Jurkat, Clone E6-1 (cell line): ENCODE measurements around the gene KCND3.

Experiments used
- DNase-seq: peaks from one replicate; pipeline ENCODE4 v3.0.0-alpha.2; 2011; ENCODE audit warnings: low read depth, low spot score
- H3K4me3 ChIP-seq: 2 replicates; pipeline ENCODE4 v1.5.1; 2011; ENCODE audit warnings: mild to moderate bottlenecking, low read length, control low read depth, moderate library complexity

Gene KCND3

DNA sequence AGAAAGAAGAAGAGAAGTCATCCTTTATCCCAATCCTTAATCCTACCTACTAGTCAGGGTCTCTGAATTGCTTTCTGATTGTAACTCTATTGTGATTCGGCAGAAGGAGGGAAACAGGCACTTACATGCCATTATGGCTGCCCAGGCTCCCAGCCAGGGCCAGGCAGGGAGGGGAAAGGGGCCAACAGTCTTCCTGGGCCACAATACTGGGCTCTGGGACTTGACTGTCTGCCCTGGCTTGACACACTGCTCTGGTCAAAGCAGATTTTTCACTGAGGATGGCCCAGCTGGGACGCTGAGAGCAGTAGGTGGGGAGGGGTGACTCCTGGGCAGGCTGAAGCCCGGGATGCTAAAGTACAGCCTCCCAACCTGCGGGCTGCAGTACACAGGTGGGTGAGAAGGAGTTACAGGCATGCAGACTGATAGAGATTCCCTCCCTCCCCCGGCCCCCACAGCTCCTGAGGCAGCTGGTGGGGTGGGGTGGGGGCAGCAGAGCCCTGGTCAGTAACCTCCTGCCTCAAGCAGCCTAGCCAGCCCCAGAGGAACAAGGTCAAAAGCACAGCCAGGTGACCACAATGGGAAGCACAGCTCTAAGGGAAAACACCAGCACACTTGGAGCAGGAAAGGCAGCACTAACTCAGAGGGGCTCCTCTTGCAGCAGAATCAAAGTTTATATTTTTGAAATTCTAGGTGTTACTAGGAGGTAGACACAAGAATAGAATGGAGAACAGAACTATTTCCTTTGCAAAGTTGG, 25.3 kb downstream of the KCND3 start:
- DNase-seq, result no peak

DNA sequence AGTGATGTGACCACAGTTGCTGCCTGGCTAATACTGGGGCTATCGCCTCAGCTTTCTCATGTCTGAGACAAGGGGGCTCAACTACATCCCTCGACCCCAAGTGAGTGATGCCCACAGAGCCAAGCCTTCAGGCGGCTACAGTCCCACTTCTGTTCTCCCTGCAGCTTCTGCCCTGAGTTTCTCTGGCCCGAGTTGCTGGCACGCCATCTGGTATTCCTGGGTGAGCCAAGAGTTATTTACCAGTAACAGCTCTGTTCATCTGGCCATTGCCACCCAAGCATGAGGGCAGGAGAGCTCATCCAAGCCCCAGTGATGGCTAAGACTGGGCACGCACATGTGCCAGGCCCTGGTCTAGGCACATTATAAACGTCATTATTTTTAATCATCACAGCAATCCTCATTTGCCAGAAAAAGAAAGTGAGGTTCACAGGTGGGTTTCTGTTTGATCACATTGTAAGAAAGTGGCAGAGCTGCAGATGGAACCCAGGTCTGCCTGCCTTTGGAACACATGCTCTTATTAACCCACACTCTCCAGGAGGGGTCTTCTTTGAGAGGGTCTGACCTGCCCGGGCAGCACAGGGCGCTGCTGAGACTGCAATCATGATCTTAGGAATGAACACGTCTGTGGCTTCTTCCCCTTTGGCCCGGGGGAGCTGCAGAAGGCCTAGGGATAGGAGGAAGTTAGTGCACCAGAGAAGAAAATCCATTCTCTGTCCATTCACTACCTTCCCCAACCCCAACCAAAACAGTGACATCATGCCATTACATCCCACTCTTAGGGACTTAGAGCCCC, 27.5 kb downstream of the KCND3 start:
- H3K4me3 ChIP-seq, result no peak overlapping the region
- no peak for DNase-seq

More for the DNA sequence above, 25.3 kb downstream of the KCND3 start:
- no peak overlapping the region for H3K4me3 ChIP-seq

DNA sequence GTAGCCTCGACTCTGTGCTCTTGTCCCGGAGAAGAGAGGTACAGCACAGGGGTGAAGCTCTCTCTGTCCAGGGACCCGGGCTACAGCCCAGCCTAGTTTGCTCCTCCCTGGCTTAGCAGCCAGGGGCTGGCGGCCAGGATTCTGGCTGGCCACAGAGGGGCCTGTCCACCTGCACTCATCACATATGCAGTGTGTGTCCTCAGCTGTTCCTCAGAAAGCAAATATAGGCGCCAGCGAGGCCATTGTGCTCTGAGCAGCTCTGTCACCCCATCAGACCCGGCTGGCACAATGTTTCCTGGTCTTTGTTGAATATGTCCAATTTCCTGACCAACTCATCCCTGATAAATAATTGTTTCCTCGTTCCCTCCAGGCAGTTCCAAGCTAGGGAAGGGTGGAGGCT, 28.5 kb downstream of the KCND3 start:
- no peak for DNase-seq

DNA sequence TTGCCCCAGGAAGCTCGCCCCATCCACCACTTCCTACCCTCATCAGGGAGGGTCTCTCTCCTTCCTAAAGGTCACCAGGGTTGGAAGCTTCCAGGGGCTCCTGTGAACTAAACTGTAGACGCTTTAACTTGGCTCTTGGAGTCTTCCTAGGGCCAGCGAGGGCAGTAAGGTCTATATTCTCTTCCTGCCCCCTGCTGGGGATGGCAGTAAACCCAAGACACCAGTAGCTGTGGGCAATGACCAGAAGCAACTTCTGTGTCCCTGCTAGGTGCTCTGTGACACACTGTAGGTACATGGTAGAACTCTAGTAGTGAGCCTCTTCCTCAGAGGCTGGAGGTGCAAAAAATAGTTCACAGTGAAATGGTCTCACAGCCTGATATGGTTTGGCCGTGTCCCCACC, 30.0 kb downstream of the KCND3 start:
- no peak for DNase-seq
- no peak overlapping the region for H3K4me3 ChIP-seq

More for the DNA sequence above, 28.5 kb downstream of the KCND3 start:
- no peak overlapping the region for H3K4me3 ChIP-seq

DNA sequence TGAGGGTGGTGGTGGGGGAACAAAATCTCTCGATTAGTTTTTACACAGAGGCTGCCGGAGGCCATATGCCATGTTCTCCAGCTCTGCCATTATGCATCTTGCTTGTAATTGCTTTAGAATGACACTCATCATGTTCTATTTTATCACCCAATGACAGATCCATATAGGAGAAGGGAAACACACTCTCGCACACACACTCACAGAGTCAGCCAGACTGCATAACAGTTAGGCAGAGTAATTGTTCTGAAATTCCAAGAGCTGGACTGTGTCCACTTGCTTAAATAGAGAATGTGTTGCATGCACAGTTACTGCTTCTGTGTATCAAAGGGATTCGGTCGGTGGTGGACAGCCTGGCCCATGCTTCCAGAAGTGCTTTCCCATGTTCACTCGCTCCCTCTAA, 30.6 kb downstream of the KCND3 start:
- H3K4me3 ChIP-seq, result no peak overlapping the region
- no peak for DNase-seq

DNA sequence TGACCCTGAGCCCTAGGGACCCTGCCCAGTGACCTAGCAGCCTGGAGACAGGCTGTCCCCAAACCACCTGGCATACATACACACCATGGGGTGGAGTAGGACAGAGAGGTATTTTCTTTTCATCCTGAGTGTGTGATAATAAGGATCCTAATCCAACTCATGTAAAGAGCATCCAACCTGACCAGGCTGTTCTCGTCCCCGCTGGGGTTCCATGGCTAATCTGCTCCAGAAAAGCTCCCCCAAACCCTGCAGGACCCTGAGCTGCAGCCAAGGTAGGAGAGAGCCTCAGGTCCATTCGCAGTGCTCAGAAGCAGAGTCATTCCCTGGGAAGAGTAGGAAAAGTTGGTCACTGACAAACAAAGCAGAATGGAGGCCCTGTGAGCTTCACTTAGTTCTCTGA, 31.4 kb downstream of the KCND3 start:
- H3K4me3 ChIP-seq, result no peak overlapping the region
- DNase-seq, result no peak

DNA sequence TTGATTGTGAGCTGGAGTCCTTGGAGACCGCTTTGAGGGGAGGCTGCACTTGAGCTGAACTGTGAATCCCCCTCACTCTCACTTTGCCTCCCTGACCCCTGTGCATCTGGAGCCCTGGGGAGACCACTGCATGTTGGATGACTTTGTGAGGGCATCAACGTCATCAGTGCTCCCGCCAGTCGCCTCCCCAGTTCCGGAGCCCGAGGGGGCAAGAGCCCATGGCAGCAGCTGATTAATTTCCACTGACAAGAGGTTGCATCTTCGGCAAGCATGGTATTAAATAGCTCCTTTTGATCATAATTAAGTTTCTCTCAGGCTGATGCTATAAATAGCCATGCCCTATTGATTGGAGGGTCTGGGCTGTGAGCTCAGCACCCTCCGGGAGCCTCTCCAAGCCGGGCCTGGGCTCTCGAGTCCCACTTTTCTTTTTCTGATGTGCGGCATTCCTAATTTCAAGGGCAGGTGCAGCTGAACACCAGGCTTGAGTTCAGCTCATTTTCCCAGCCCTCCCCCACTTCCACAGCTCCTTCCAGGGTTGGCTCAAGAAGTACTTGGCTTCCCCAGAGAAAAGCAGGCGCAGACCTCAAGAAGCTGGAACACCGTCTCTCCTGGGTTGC, 33.2 kb downstream of the KCND3 start:
- no peak overlapping the region for H3K4me3 ChIP-seq
- no peak for DNase-seq

DNA sequence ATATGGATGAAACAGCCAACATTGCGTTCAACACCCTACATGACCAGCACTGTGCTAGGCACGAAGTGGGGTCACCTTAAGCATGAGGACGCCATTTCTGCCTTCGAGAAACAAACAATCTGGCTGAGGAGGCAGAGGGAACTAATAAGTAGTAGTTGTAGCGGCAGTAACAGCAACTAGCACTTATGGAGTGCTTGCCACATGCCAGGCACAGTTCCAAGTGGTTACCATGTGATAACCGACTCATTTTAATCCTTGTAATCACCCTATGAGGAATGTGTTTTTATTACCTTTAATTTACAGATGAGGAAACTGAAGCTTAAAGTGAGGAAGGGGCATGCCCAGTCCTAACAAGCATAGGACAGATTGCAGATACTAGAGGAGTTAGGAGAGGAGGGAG, 33.7 kb downstream of the KCND3 start:
- no peak overlapping the region for H3K4me3 ChIP-seq
- DNase-seq, result no peak

DNA sequence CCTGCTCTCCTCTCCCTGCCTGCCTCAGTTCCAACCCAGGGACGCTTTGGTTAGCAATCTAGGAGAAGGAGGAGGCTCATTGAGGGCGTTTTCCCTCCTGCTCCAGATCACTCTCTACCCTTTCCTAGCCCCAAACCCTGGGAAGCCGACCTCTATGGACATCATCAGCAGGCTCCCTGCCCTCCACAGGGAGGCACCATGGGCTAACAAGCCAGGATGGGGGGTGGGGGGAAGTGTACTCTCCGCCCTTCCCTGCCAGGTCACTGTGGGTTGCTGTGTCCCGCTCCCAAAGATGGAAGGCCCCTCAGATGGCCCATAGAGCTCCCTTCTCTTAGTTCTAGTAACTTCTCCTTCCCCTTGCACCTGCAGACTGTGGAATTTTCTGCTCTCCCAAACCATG, 35.7 kb downstream of the KCND3 start:
- H3K4me3 ChIP-seq, result no peak overlapping the region
- DNase-seq, result no peak

DNA sequence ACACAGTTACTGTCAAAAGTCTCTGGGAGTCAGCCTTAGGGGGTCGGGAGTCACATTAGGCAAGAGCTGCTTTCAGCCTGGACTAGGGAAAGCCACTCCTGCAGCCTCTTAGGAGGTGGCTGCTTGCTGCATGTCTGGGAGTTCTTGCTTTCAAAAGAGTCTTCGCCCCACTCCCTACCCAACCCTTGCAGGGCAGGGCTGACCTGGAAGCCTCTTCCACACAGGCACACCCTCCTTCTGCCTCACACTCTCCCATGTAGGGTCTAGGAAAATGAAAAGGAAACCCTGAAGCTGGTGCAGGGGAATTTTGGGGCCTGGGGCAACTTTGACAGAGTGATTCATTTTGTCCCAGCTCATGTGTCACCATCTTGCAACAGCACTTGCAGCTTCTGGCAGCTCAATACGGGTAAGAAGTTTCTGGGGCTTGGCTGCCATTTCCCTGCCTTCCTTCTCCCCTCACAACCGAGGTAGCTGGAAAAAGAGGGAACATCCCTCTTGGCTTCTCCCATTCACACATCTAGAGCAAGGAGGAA, 37.3 kb downstream of the KCND3 start:
- no peak for DNase-seq
- H3K4me3 ChIP-seq, result no peak overlapping the region

DNA sequence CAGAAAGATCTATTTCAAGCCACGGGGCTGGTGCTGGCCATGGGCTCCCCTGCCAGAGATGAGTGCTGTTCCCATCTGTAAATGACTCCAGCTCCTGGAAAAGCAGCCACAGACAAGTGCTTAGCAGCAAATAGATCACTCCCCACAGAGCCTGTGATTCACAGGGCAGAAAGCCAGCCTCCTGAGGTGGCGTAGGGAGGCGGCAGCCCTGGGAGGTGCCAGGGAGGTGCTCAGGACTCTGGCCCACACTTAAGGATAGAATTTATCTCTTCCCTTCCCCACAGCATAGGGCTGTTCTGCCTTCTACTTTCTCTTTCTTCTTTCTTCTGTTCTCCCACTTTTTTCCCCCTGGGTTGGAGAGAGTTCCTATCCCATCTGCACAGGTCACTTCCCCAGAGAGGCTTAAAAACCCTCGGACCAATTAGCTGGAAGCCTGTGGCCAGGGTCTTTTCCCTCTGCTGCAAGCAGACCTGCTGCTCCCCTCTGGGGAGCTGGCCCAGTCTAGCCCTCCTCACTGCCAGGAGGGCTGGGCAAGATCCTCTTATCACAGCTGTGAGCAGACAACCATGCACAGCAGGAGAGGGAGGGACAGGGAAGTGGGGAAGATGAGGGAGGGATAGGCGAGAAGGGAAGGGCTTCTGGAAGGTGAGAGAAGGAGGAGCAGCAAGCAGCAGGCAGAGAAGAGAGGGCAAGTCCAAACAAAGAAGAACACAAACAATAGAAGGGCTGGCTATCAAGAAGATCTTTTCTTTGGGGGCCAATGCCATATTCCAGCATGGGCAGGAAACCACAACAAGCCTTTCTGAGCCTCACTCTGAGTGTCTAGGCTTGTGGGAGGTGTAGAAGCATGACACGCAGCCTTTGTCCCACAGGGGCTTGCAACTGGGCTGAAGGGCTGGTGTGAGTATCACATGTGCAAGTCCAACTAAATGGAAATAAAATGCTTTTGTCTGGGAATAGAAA, 41.0 kb downstream of the KCND3 start:
- no peak overlapping the region for H3K4me3 ChIP-seq
- peak; percentile 25 for DNase-seq

DNA sequence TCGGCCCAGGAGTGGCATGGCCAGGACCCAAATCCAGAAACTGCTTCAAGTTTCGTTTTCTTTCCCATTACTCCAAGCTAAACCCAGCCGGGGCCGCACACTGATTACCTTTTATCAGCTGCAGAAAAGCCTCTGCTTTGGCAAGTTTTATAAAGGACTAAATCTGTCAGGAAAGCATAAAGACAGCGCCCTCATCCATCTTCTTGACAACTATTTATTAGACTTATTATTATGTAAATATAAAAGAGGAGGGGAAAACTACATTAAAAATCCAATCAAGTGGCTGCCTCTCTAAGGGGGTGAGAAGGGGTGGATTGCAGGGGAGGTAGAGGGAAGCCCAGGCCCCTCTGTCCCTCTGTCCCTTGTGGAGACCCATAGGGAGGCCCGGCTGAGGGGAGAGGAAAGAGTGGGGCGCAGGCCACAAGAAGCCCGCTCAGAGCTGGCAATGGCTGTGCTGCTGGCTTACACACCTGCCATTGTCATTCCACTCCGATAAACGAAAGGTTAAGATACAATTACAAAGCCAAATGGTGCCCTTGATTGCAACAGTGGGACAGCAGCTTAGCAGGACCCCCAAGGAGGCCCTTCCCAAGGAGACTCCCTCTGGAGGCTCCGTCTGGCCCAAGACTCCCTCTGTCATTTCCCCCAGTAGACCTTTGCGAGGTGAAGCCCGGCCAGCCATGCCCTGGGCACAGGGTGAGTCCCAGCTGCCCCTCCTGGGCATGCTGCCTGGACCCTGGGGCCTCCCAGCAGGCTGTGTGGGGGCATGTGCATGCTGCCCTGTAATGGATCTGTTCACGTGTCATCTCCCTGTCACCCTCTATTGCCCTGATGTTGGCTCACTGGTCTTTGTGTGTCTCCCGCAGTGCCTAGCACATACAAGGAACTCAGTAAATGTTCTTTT, 45.4 kb downstream of the KCND3 start:
- H3K4me3 ChIP-seq, result no peak overlapping the region
- DNase-seq, result no peak

DNA sequence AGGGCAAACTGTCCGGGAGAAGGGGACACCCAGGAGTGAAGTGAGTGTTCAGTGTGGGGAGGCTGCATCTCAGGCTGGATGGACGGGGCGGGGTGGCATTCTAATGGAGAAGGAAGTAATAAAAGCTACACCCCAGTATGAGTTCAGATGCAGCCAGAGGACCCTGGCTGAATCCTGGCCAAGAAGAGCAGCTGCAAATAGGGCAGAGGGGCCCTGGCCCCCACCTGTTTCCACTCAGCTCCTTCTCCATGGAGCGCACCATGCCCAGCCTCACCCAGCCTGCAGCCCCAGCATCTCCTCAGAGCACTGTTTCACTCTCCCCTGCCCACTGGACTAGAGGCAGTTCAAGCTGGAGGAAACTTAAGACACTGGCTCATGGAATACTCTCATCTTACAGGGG, 46.4 kb downstream of the KCND3 start:
- H3K4me3 ChIP-seq, result no peak overlapping the region
- DNase-seq, result no peak

DNA sequence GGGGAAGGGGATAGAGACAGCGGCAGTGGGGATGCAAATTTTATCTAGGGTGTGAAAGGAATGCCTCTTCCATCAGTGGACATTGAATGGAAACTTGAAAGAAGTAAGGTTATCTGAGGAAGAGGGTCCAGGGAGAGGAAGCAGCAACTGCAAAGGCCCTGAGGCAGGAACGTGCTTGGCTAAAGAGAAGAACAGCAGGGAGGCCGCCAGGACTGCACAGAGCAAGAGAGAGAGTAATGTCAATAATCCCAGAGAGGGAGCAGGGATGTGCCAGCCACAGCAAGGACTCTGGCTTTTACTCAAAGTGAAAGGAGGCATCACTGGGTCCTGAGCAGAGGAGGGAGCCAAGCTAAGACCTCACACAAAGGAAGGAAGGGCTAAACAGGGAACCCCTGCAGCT, 50.9 kb downstream of the KCND3 start:
- no peak for DNase-seq
- no peak overlapping the region for H3K4me3 ChIP-seq

DNA sequence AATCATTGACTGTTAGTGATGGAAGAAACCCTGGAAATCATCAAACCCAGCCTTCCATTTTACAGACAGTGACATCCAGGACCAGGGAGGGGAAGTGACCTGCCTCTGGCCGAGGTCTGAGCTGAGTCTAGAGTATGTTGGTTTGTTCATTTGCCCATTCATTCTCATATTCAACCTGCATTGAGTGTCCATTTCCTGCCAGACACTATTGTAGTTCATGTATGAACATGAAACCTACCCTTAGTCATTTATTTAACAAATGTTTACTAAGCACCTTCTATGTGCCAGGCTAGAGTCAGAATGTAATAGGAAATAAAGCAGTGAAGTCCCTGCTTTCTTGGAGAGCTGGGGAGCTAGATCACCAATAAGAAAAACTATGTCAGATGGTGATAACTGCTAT, 51.3 kb downstream of the KCND3 start:
- no peak for DNase-seq
- H3K4me3 ChIP-seq, result no peak overlapping the region

DNA sequence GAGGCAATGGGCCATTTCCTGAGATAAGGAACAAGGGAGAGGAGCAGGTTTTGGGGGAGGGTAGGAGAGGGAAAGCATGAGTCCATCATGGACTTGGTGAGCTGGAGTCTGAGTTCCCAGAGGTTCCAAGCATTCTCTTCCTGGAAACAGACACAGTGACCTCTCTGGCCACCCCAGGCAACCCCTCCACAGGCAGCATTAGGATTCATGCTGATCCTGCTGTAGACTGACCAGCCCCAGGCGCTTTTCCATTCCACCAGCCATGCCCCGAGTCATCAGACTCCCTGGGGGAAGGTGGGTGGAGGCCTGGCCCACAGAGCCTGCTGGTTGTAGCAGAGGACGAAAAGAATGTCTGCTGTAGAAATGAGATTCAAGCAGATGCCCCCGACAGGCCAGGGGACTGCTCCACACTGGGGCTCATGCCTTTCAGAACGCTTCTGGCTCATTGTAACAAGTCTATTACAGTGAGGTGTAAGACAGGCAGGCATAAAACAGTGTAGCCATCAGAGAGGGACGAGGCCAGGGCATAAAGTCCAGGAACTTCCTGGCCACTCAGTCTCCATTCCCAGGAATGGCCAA, 52.2 kb downstream of the KCND3 start:
- H3K4me3 ChIP-seq, result no peak overlapping the region
- no peak for DNase-seq

DNA sequence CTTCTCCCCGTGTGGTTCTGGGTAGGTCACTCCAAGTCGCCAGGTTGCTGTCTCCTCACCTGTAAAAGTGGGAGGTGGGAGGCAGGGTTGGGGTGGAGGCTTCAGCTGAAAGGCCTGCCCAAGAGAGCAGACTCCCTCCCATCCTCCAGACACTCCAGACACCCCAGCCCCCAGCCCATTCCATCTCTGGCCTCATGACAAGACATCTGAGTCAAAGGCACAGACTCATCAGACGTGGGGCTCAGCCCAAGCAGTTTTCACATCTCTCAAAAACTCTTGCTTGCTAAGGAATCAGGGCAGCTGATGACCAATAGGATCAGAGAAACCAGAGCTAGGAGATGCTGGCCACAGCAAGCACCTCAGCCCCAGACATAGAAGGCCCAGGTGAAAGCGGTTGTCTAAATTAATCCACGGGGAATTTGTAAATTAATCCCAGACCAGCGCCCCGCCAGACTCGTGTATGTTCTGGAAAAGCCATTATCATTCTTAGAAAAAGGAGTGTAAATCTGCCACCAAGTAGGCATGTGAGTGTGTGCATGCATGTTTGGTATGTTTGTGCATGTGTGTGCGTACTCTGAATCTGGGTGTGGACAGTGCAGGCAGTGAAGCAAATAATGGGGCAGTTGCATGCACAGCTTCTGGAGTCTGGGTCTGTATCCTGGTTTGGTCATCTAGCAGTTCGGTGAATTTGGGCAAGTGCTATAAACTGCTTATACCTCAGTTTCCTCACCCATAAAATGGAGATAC, 55.2 kb downstream of the KCND3 start:
- H3K4me3 ChIP-seq, result no peak overlapping the region
- no peak for DNase-seq
